NCI-H526 treated with DMSO at 0.1 percent for 48 hours (cell line): ENCODE results near the gene TDG.
"Not testable (repeated sequence)": the region's sequence is repeated elsewhere in the genome, so short reads cannot be mapped to it uniquely, and the experiment has no call there.

Experiments
- DNase-seq: peaks from one replicate; lab custom pipeline; 2025; lab: John Stamatoyannopoulos, UW

The TDG gene

DNA sequence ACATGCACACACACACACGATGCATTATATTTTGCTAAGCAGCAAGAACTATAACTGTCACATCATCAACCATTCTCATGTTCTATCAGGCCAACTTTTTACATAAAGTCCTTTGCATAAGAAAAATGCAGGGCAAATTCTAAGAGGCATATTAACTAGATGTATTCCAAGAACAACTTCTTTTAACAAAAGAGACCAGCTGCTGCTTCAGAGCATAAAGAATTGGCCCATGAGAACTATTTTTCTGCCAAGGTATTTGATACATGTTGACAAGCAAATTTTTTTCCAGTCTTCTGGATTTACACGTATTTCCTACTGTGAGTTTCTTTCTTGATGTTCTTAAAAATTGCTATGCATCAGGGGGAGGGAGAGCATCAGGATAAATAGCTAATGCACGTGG lies 57.1 kb downstream of the TDG start:
- DNase-seq = no peak

GRCh38 chr12:104023710-104024109 lies 58.0 kb downstream of the TDG start:
- DNase-seq = no peak

GRCh38 chr12:104024348-104024747 lies 58.7 kb downstream of the TDG start:
- DNase-seq = no peak

DNA sequence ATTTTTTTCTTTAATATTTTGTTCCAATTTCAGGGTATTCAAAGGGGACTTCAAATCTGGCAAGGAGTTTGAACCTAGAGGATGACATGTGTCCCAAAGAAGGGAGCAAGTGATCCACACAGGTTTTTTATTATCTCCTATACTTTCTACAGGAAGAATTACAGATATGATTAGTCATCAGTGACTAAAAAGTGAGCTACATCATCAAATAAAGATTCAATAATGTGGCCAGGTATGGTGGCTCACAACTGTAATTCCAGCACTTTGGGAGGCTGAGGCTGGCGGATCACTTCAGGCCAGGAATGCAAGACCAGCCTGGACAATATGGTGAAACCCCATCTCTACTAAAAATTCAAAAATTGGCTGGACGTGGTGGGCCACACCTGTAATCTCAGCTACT lies 60.1 kb downstream of the TDG start:
- no peak for DNase-seq

- no peak for DNase-seq
Observed at GRCh38 chr12:104026841-104027599, 61.3 kb downstream of the TDG start.

GRCh38 chr12:104030596-104030995 lies 64.9 kb downstream of the TDG start:
- DNase-seq = not testable (repeated sequence)

DNA sequence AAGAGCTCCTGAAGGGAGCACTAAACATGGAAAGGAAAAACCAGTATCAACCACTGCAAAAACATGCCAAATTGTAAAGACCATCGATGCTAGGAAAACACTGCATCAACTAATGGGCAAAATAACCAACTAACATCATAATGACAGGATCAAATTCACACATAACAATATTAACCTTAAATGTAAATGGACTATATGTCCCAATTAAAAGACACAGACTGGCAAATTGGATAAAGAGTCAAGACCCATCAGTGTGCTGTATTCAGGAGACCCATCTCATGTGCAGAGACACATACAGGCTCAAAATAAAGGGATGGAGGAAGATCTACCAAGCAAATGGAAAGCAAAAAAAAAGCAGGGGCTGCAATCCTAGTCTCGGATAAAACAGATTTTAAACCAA lies 70.5 kb downstream of the TDG start:
- not testable (repeated sequence) for DNase-seq
